HTERT RPE-1 (cell line): Measurements from ENCODE around the gene CNPY1.

Experiments used
- in situ Hi-C: fragments of 300-500 bp; cut with MboI; formaldehyde crosslinking; loops from 4 replicates; pipeline ENCODE4 v1.14.3; 2020; ENCODE audit warnings: low sequenced_read_pairs

Gene CNPY1

GRCh38 chr7:155457544-155458110 lies 88.7 kb downstream of the CNPY1 start:
- in situ Hi-C loops: no loop called here

DNA sequence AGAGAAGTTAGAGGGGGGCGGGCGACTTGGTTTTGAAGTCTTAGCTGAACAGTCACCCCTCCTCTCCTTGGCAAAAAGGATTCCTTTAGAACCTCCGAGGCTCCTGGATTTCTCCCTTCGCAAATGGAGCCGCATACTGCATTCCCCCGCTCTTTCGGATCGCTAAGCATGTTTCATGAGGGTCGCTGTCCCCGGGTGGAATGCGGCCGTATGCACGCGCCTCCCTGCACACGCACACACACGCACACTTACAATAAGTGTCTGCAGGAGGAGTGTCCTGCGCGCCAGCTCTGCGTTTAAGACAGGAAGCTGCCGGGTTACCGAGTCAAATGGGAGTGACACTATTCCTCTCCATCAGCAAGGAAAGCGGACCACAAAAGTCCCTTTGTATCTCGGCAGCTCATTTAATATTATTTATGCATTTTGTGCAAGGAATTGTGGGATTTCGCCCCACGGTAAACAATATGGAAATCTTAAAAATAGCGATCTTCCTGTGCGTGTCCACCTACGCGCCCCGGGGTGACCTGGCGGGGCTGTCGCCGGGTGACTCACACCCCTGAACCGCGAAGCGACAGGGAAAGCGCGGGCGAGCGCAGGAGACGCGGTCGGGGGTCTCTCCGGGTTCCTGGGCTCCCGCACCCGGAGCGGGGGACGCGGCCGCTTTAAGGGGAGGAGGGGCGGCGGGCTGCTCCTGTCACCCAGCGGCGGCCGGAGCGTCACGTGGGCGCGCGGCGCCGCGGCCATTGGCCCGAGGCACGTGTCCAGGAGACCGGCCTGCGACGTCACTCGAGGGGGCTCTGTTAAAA lies 89.4 kb downstream of the CNPY1 start:
- in situ Hi-C loops: no loop called here

DNA sequence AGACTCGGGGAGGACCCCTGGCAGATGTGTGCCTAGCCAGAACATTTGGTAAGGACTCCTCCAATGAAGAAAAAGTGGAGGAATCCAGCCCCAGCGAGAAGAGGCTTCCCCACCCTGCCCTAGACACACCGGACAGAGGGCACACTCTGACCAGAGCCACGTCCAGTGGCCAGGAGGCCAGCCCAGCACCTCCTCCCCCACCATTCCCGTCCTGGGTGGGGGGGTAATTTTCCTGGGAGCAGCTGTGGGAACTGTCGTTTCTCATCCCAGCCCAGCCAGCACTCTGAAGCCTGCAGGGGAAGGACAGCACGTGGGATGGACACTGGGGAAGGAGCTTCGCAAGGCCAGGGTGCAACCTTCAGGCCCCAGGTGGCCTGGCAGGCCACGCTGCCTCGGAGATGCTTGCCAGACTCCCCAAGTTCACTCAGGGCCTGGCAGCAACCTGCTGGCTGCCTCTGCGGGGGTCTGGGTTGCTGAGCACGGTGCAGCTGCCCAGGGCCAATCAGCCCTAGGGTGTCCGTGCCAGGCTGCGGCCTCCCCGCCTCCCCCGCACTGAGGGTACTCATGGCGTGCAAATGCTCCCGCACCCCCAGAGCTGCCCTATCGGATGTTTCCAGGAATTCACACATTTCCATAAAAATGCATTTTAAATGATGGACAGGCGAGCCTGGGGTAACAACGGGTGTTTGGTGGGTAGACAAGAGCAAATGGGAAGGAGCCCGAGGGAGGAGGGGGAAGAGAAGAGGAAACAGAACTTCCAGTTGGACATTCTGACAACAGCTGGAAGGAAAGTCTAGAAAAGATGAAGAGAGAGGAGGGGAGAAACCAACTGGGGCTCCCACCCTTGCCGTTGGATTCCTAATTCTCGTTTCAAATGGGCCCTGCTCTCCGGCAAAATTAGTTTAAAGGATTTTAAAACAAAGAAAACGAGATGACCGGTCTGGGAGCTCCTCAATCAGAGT lies 90.3 kb downstream of the CNPY1 start:
- in situ Hi-C loops: no loop called here

DNA sequence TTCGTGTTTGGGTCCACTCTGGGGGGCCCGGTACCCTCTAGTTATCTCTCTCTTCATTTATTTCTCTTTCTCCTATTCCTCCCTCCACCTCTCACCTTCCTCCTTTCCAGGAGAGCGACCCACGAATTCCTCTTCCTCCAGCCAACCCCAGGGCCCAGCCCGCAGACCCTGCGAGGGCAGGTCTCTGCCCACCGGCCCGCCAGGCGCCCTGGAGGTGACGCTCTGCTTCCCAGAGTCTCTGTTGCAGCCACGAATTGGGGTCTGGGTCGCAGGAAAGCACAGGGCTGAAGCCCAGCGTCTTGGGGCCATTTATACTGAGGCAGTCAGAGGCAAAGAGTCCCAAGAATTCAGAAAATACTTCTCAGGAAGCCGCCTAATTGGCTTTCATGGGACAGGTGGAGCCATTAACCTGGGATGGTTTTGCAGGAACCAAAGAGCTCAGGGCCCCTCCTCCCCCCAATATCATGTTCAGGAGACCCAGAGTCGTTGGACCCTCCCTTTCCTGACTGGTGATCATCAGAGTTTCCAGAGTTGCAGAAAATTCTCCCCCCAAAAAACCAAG lies 91.1 kb downstream of the CNPY1 start:
- in situ Hi-C loops: no loop called here

- in situ Hi-C loops: no loop called here
Measured at GRCh38 chr7:155454183-155455112, 91.9 kb downstream of the CNPY1 start.

GRCh38 chr7:155453296-155454182 lies 92.8 kb downstream of the CNPY1 start:
- in situ Hi-C loops: no loop called here

DNA sequence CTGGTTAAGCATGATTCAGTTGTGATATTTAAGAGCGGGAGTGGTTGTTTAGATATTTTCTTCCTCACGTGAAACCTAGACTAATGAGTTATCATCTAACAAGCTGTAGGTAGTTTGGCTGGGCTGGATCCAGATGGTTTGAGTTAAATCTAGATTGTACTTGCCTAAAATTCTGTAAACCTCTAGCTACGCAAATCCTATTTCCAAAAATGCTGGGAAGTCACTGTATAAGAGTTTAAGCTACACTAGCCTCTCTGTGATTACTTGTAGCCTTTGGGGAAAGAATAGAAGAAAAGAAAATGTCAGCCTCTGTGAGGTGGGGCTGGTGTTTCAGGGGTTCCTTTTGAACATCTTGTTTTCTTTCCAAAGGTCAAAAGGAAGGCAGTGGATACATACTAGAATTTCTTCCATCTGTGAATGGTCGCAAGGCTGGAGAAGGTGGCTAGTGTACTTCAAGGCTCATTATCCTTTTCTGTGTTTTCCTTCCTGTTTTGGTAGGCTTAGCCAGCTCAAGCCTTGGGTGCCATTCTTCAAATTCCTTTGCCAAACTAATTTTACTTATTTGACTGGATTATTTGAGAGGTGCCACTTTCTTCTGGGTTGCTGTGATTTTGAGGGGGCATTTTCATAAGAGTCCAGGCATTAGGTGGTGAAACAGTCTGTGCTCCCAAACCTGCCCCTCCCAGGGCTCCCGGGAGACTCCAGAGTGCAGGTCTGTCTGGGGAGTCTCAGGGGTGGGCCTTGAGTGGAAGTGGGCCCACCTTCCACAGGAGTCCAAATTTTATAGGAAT lies 93.7 kb downstream of the CNPY1 start:
- in situ Hi-C loops: no loop called here

- in situ Hi-C loops: no loop called here
Measured at GRCh38 chr7:155451840-155452239, 94.5 kb downstream of the CNPY1 start.
